Hepatocyte (in vitro differentiated cells): ENCODE results near the gene PROK1. TPM values are rescaled to one million over a fixed set of nuclear protein-coding genes. Genes with fewer than 3 reads are reported as not detected.

Experiments
- DNase-seq: peaks from one replicate; pipeline ENCODE4 v3.0.0-alpha.2; 2016; ENCODE audit warnings: low spot score
- H2AFZ ChIP-seq: fragments of 200-600 bp; sonication (generic); 2 replicates; pipeline ENCODE4 v1.6.0; 2016; ENCODE audit warnings: antibody characterized with exemption, mild to moderate bottlenecking
- H3K27ac ChIP-seq: fragments of 200-600 bp; sonication (generic); 2 replicates; pipeline ENCODE4 v1.5.1; 2016; ENCODE audit warnings: mild to moderate bottlenecking
- H3K27me3 ChIP-seq: fragments of 200-600 bp; sonication (generic); 2 replicates; pipeline ENCODE4 v1.6.1; 2016
- H3K36me3 ChIP-seq: fragments of 200-600 bp; sonication (generic); replicated peaks from 2 replicates; pipeline ENCODE4 v1.5.1; 2016; ENCODE audit warnings: low read depth; ENCODE audit not compliant: insufficient read depth
- H3K4me1 ChIP-seq: fragments of 200-600 bp; sonication (generic); 2 replicates; pipeline ENCODE4 v1.5.1; 2016; ENCODE audit warnings: mild to moderate bottlenecking, moderate library complexity; ENCODE audit not compliant: insufficient read depth
- H3K4me2 ChIP-seq: fragments of 200-600 bp; sonication (generic); 2 replicates; pipeline ENCODE4 v1.6.0; 2016
- H3K4me3 ChIP-seq: fragments of 200-600 bp; sonication (generic); 2 replicates; pipeline ENCODE4 v1.5.1; 2016; ENCODE audit warnings: mild to moderate bottlenecking
- H3K79me2 ChIP-seq: fragments of 200-600 bp; sonication (generic); 2 replicates; pipeline ENCODE4 v1.6.0; 2017; ENCODE audit warnings: mild to moderate bottlenecking
- H3K9me2 ChIP-seq: fragments of 200-600 bp; sonication (generic); replicated peaks from 2 replicates; pipeline ENCODE4 v1.6.0; 2017; ENCODE audit warnings: mild to moderate bottlenecking; ENCODE audit not compliant: insufficient read depth
- H3K9me3 ChIP-seq: fragments of 200-600 bp; sonication (generic); 2 replicates; pipeline ENCODE4 v1.5.1; 2016; ENCODE audit warnings: low read depth, mild to moderate bottlenecking
- H4K20me1 ChIP-seq: fragments of 200-600 bp; sonication (generic); 2 replicates; pipeline ENCODE4 v1.6.0; 2016; ENCODE audit warnings: mild to moderate bottlenecking; ENCODE audit not compliant: insufficient read depth, poor library complexity, severe bottlenecking
- EZH2 ChIP-seq: fragments of 200-600 bp; sonication (generic); IDR thresholded peaks from 2 replicates; pipeline ENCODE4 v1.6.1; 2016; ENCODE audit warnings: antibody characterized with exemption, mild to moderate bottlenecking, borderline replicate concordance
- EZH2phosphoT487 ChIP-seq: fragments of 200-600 bp; sonication (generic); IDR thresholded peaks from one replicate; pipeline ENCODE4 v1.6.1; 2018; ENCODE audit warnings: antibody characterized with exemption, mild to moderate bottlenecking, low read depth, moderate library complexity; ENCODE audit not compliant: unreplicated experiment, severe bottlenecking
- WGBS: methylation state at CpG from one replicate; pipeline ENCODE4 v1.1.6; 2016; ENCODE audit warnings: low lambda C conversion rate; ENCODE audit errors: missing lambda C conversion rate; 5-methylcytosine and 5-hydroxymethylcytosine counted together
- polyA plus RNA-seq: library from polyadenylated mRNA; unstranded; fragments of >200 nt; fragmentation: Nextera tagmentation; extraction: Ambion mirVana; gene quantifications from 2 replicates; pipeline ENCODE4 v1.2.1, GENCODE V29; 2016
- total RNA-seq: library from RNA; depleted of rRNA; stranded (reverse); fragments of >200 nt; gene quantifications from 2 replicates; pipeline ENCODE4 v1.2.3, GENCODE V29; 2014
- TF ChIP-seq, protein P1 (sequence below): fragments of 200-600 bp; sonication (generic); IDR thresholded peaks from 2 replicates; pipeline ENCODE4 v1.5.1; 2016; ENCODE audit warnings: antibody characterized with exemption, mild to moderate bottlenecking; ENCODE audit not compliant: poor library complexity

The PROK1 gene
- total and polyA plus RNA-seq, 2 experiments from 2014 or later = 8.8 to 9.4 TPM

DNA sequence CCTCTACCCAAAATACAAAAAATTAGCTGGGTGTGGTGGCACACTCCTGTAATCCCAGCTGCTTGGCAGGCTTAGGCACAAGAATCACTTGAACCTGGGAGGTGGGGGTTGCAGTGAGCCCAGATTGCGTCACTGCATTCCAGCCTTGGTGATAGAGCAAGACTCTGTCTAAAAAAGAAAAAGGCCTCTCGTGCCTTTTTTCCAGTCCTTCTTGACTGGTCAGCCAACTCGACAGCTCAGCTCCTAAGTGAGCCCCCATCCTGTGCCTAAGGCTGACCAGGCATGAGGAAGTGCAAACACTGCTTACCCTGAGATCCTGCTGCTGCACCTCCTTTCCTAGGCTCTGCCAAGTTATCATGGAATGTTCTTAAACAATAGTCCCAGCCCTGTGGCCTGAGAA, 10.1 kb upstream of the PROK1 start:
- Histone ChIP-seq H4K20me1 (no peaks in the 10 kb centered on the region), H3K79me2 (no peaks in the 10 kb centered on the region), H3K36me3 (no peaks in the 10 kb centered on the region), H3K9me2 (no peaks in the 10 kb centered on the region), H3K4me3 (no peak overlapping the region), H3K27ac (peak overlapping the region; percentile 61), H3K27me3 (no peaks in the 10 kb centered on the region), H2AFZ (no peak overlapping the region), H3K4me2 (no peak overlapping the region), H3K4me1 (peaks cover 20% of the 10 kb centered on the region), H3K9me3 (no peaks in the 10 kb centered on the region)
- TF ChIP-seq EZH2phosphoT487 = no peak
- TF ChIP-seq, protein P1, sequence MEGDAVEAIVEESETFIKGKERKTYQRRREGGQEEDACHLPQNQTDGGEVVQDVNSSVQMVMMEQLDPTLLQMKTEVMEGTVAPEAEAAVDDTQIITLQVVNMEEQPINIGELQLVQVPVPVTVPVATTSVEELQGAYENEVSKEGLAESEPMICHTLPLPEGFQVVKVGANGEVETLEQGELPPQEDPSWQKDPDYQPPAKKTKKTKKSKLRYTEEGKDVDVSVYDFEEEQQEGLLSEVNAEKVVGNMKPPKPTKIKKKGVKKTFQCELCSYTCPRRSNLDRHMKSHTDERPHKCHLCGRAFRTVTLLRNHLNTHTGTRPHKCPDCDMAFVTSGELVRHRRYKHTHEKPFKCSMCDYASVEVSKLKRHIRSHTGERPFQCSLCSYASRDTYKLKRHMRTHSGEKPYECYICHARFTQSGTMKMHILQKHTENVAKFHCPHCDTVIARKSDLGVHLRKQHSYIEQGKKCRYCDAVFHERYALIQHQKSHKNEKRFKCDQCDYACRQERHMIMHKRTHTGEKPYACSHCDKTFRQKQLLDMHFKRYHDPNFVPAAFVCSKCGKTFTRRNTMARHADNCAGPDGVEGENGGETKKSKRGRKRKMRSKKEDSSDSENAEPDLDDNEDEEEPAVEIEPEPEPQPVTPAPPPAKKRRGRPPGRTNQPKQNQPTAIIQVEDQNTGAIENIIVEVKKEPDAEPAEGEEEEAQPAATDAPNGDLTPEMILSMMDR = no peak
- no peak for TF ChIP-seq EZH2
- no peak for DNase-seq
- 38% methylated on average over 3 of the region's 3 CpGs for WGBS

DNA sequence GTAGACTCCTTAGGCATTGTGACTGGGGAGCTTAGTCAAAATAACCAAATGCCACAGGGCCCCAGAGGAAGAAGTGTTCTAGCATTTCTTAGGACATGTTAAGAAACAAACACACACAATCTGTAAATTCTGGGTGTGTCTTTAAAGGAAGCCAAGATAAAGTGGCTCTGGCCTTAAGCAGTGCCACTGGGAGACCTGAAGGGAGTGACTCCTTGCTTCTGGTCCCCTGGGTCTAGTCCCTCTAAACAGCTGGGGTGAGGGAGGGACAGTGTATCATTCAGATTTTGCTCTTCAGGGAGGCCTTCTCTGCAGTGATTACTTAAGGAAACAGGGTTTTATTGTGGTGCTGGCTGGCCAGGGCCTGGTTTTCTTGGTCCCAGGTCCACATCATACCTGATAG, 9.1 kb upstream of the PROK1 start:
- no peaks in the 10 kb centered on the region for H3K36me3 ChIP-seq
- no peaks in the 10 kb centered on the region for H4K20me1 ChIP-seq
- no peak for DNase-seq
- H3K4me2 ChIP-seq = no peak overlapping the region
- H2AFZ ChIP-seq = no peak overlapping the region
- H3K4me3 ChIP-seq = no peak overlapping the region
- peaks cover 11% of the 10 kb centered on the region for H3K4me1 ChIP-seq
- TF ChIP-seq, protein P1 = no peak
- TF ChIP-seq EZH2phosphoT487 = no peak
- TF ChIP-seq EZH2 = no peak
- H3K79me2 ChIP-seq = no peaks in the 10 kb centered on the region
- H3K27ac ChIP-seq = peak overlapping the region; percentile 61
- no peaks in the 10 kb centered on the region for H3K9me2 ChIP-seq
- no peaks in the 10 kb centered on the region for H3K9me3 ChIP-seq
- H3K27me3 ChIP-seq = no peaks in the 10 kb centered on the region

DNA sequence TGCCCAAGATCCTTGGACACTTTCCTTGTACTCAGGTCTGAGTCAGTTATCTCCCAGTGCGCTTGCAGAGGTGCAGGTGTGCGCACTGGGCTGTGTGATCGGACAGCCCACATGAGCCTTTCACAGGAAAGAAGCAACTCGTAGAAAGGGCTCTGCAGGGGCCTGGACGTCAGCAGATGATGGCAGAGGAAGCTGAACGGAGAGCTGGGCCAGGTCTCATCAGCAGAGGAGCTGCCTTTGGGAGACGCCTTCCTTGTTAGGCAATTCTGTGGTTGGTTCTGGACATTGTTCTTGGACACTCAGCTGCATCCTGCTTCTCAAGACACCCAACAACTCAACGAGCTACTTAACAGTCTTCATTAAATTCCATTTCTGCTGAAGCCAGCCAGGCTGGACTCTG, 7.5 kb upstream of the PROK1 start:
- H3K4me3 ChIP-seq = no peak overlapping the region
- H3K9me3 ChIP-seq = no peaks in the 10 kb centered on the region
- H3K79me2 ChIP-seq = no peaks in the 10 kb centered on the region
- no peak overlapping the region for H3K27ac ChIP-seq
- no peak overlapping the region for H2AFZ ChIP-seq
- no peak for DNase-seq
- H3K9me2 ChIP-seq = no peaks in the 10 kb centered on the region
- H4K20me1 ChIP-seq = no peaks in the 10 kb centered on the region
- H3K4me1 ChIP-seq = peaks cover 8% of the 10 kb centered on the region
- no peak overlapping the region for H3K4me2 ChIP-seq
- 76% methylated on average over 8 of the region's 8 CpGs for WGBS
- no peak for TF ChIP-seq EZH2
- TF ChIP-seq, protein P1 = no peak
- H3K36me3 ChIP-seq = no peaks in the 10 kb centered on the region
- H3K27me3 ChIP-seq = peaks cover 2% of the 10 kb centered on the region

DNA sequence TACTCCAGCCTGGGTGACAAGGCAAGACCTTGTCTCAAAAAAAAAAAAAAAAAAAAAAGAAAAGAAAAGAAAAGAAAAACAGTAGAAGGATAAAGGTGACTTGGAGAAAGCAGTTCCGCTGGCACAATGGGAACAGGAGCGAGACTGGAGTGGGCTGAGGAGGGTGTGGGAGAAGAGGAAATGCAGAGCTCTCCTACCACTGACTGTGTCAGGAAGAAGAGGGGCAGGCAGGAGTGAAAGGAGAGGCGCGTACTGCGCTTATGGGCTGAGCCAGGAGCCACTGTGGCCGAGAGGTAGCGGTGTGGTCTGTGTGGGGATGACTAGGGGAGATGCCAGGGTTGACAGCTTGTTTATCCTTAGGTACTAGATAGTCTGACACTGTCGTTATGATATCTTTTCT, 6.4 kb upstream of the PROK1 start:
- TF ChIP-seq, protein P1 = no peak
- TF ChIP-seq EZH2phosphoT487 (no peak), EZH2 (no peak)
- 90% methylated on average over 8 of the region's 8 CpGs for WGBS
- no peak overlapping the region for H2AFZ ChIP-seq

More for the DNA sequence above, 6.4 kb upstream of the PROK1 start:
- no peaks in the 10 kb centered on the region for H3K79me2 ChIP-seq
- no peak overlapping the region for H3K4me3 ChIP-seq
- H3K27ac ChIP-seq = no peak overlapping the region
- peaks cover 2% of the 10 kb centered on the region for H3K27me3 ChIP-seq
- DNase-seq = no peak
- no peaks in the 10 kb centered on the region for H3K9me3 ChIP-seq
- no peaks in the 10 kb centered on the region for H4K20me1 ChIP-seq
- no peaks in the 10 kb centered on the region for H3K9me2 ChIP-seq
- no peak overlapping the region for H3K4me2 ChIP-seq
- H3K4me1 ChIP-seq = peaks cover 8% of the 10 kb centered on the region
- no peaks in the 10 kb centered on the region for H3K36me3 ChIP-seq
